ENCODE measurements around the gene TRAPPC10.

DNA sequence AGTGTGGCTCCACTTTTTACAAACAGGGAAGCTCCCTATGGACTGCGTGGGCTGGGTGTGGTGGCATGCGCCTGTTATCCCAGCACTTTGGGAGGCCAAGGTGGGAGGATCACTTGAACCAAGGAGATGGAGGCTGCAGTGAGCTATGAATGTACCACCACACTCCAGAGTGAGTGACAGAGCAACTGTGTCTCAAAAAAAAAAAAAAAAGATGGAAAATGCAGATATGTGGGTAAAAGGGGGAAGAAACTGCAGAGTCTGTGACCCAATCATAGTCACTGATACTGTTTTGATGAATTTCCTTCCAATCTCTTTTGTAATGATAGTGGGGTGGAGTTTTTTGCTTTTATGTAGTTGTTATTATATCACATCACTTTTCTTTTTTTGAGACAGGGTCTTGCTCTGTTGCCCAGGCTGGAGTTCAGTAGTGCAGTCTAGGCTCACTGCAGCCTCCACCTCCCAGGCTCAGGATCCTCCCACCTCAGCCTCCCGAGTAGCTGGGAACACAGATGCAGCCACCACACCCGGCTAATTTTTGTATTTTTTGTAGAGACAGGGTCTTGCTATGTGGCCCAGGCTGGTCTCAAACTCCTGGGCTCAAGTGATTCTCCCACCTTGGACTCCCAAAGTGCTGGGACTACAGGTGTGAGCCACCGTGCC is 8.7 kb upstream of the TRAPPC10 start:
- TF ChIP-seq REST (IDR thresholded peaks at IDR 0.05; ENCODE audit: low read depth) (no peak), ZBTB7A (IDR thresholded peaks at IDR 0.05; ENCODE audit: low read depth) (no peak), EP300 (IDR thresholded peaks at IDR 0.05; ENCODE audit: borderline replicate concordance) (no peak), TCF12 (IDR thresholded peaks at IDR 0.05; ENCODE audit: low read depth) (no peak), TEAD4 (IDR thresholded peaks at IDR 0.05) (no peak), TAF1 (IDR thresholded peaks at IDR 0.05; ENCODE audit: low read depth) (no peak), NFIC (IDR thresholded peaks at IDR 0.05) (no peak)

All from Ishikawa (cell line).